K562 (cell line): ENCODE measurements around the gene MS4A1. TPM values are rescaled to one million over a fixed set of nuclear protein-coding genes. Genes with fewer than 3 reads are reported as not detected.

ENCODE experiments used
- ATAC-seq: fragments of 200-7000 bp; cut with Tn5 transposase; 3 replicates; pipeline ENCODE4 v1.9.1; 2020; ENCODE audit warnings: moderate library complexity
- BruUV-seq: library from RNA; stranded (reverse); fragments of 400-500 nt; replicated peaks from 2 replicates; lab custom pipeline; 2021; lab: Mats Ljungman, UMichigan
- CTCF ChIA-PET: fragments of 300-600 bp; formaldehyde crosslinking; extraction: SDS; loops from one replicate; lab custom pipeline; 2021; ENCODE audit warnings: low intra/inter-chr PET ratio; lab: Yijun Ruan, JAX
- POLR2A ChIA-PET: fragments of 300-600, 350-650 bp; sonication (Branson Sonifier 250); formaldehyde crosslinking; extraction: SDS; loops from one replicate; lab custom pipeline; 2021; ENCODE audit warnings: antibody characterized with exemption, inconsistent platforms; lab: Yijun Ruan, JAX
- DNase-seq, 4 experiments: peaks; one replicate each; pipeline versions ENCODE4 v3.0.0 to v3.0.0-alpha.2; 2011 to 2018; ENCODE audit warnings: low spot score in 3 of 4, mixed read lengths in 3 of 4; ENCODE audit errors: extremely low read depth in 1 of 4
- FAIRE-seq: peaks from 2 replicates; lab custom pipeline; 2011; peaks lifted over from hg19 to GRCh38; lab: Jason Lieb, UNC
- H2AFZ ChIP-seq: 2 replicates; pipeline ENCODE4 v1.6.0; 2011; ENCODE audit warnings: low read depth, low read length, control low read depth, inconsistent platforms
- H3K27ac ChIP-seq: fragments of 200-600 bp; 3 replicates; pipeline ENCODE4 v1.8.0; 2011; ENCODE audit warnings: low read depth, mild to moderate bottlenecking, control low read depth, inconsistent platforms, low read length, moderate library complexity, mixed read lengths; ENCODE audit errors: extremely low read depth
- H3K27me3 ChIP-seq, 2 experiments: fragments of 300-600 bp in 1 of 2; 2 replicates in 1 of 2; 3 replicates in 1 of 2; pipeline versions ENCODE4 v1.6.0 to v1.8.0; 2011; ENCODE audit warnings: inconsistent platforms in 2 of 2, low read length in 2 of 2, mild to moderate bottlenecking in 1 of 2, mixed read lengths in 1 of 2, moderate library complexity in 1 of 2; ENCODE audit not compliant: control insufficient read depth in 2 of 2, insufficient read depth in 2 of 2
- H3K36me3 ChIP-seq: fragments of 300-600 bp; 3 replicates; pipeline ENCODE4 v1.8.0; 2011; ENCODE audit warnings: mild to moderate bottlenecking, low read length, inconsistent platforms; ENCODE audit not compliant: control insufficient read depth, insufficient read depth
- H3K4me1 ChIP-seq, 2 experiments: fragments of 200-600 bp in 1 of 2; replicated peaks in 1 of 2; 2 replicates in 1 of 2; 3 replicates in 1 of 2; pipeline versions ENCODE4 v1.5.1 to v1.8.0; 2011; ENCODE audit warnings: inconsistent platforms in 2 of 2, low read length in 2 of 2, mild to moderate bottlenecking in 1 of 2, mixed read lengths in 1 of 2, moderate library complexity in 1 of 2; ENCODE audit not compliant: control insufficient read depth in 2 of 2, insufficient read depth in 2 of 2
- H3K4me2 ChIP-seq: 2 replicates; pipeline ENCODE4 v1.6.1; 2011; ENCODE audit warnings: low read length, control low read depth, inconsistent platforms, mixed read lengths; ENCODE audit not compliant: insufficient read depth
- H3K4me3 ChIP-seq: fragments of 200-600 bp; sonication (generic), shearing (Covaris generic); 2 replicates; pipeline ENCODE4 v1.5.1; 2016; ENCODE audit warnings: control low read depth, inconsistent platforms
- H3K79me2 ChIP-seq: fragments of 200-600 bp; 3 replicates; pipeline ENCODE4 v1.8.0; 2011; ENCODE audit warnings: low read length, inconsistent platforms; ENCODE audit not compliant: control insufficient read depth, insufficient read depth
- H3K9ac ChIP-seq, 2 experiments: 2 replicates each; pipeline versions ENCODE4 v1.6.0 to v1.6.1; 2011; ENCODE audit warnings: low read depth in 2 of 2, low read length in 2 of 2, control low read depth in 1 of 2, inconsistent platforms in 1 of 2, mild to moderate bottlenecking in 1 of 2, mixed read lengths in 1 of 2; ENCODE audit not compliant: insufficient read depth in 1 of 2
- H3K9me1 ChIP-seq: one replicate; pipeline ENCODE4 v1.6.0; 2011; ENCODE audit warnings: inconsistent platforms, mild to moderate bottlenecking, low read length, moderate library complexity; ENCODE audit not compliant: control insufficient read depth, insufficient read depth
- H3K9me3 ChIP-seq: replicated peaks from 2 replicates; pipeline ENCODE4 v1.5.1; 2011; ENCODE audit warnings: low read depth, low read length, inconsistent platforms; ENCODE audit not compliant: control insufficient read depth, insufficient read depth
- H4K20me1 ChIP-seq: replicated peaks from 2 replicates; pipeline ENCODE4 v1.6.1; 2011; ENCODE audit warnings: low read length, inconsistent platforms, mixed read lengths; ENCODE audit not compliant: control insufficient read depth, insufficient read depth
- DIDO1 ChIP-seq: fragments of 450-650 bp; IDR thresholded peaks from 2 replicates; pipeline ENCODE4 v1.6.1; 2016; ENCODE audit warnings: low read depth, missing biosample characterization, missing genetic modification characterization
- FUS ChIP-seq: fragments of 200-400 bp; formaldehyde crosslinking; optimal IDR thresholded peaks from 2 replicates; pipeline ENCODE3; 2017; ENCODE audit warnings: low read depth, low read length
- HMG20B ChIP-seq: fragments of 250-450 bp; sonication (Bioruptor Pico); IDR thresholded peaks from 2 replicates; pipeline ENCODE4 v1.5.0; 2021; ENCODE audit warnings: mild to moderate bottlenecking
- KAT2B ChIP-seq: IDR thresholded peaks from one replicate; pipeline ENCODE4 v1.6.1; 2012; ENCODE audit warnings: low read depth, mild to moderate bottlenecking, control low read depth, inconsistent platforms, low read length, moderate library complexity
- NR2C1 ChIP-seq, 2 experiments: fragments of 450-650 bp; IDR thresholded peaks; 2 replicates each; pipeline ENCODE4 v1.6.1; 2017; ENCODE audit warnings: mild to moderate bottlenecking in 2 of 2, antibody characterized with exemption in 1 of 2, inconsistent platforms in 1 of 2, missing compliant biosample characterization in 1 of 2, missing genetic modification characterization in 1 of 2
- NR4A1 ChIP-seq, 2 experiments: fragments of 250-450 bp in 1 of 2; fragments of 450-650 bp in 1 of 2; sonication (Bioruptor Pico) in 1 of 2; IDR thresholded peaks; 2 replicates each; pipeline versions ENCODE4 v1.4.0 to v1.6.1; 2016 to 2020; ENCODE audit warnings: mild to moderate bottlenecking in 2 of 2, missing compliant biosample characterization in 1 of 2, missing genetic modification characterization in 1 of 2, moderate library complexity in 1 of 2
- PHF21A ChIP-seq: fragments of 450-650 bp; IDR thresholded peaks from 2 replicates; pipeline ENCODE4 v1.6.1; 2017; ENCODE audit warnings: low read depth, borderline replicate concordance
- PURB ChIP-seq: sonication (generic); formaldehyde crosslinking; IDR thresholded peaks from 2 replicates; pipeline ENCODE4 v1.9.0; 2021; ENCODE audit warnings: low read depth, mild to moderate bottlenecking, missing genetic modification reagents
- STAT5B ChIP-seq: fragments of 250-450 bp; sonication (Bioruptor Pico); IDR thresholded peaks from 2 replicates; pipeline ENCODE4 v1.8.0; 2021; ENCODE audit warnings: mild to moderate bottlenecking, inconsistent platforms
- TEAD1 ChIP-seq, 2 experiments: fragments of 450-650 bp in 1 of 2; sonication (generic) in 1 of 2; formaldehyde crosslinking; IDR thresholded peaks; 2 replicates each; pipeline versions ENCODE4 v1.4.0 to v1.8.0; 2020 to 2022; ENCODE audit warnings: mild to moderate bottlenecking in 2 of 2, missing genetic modification reagents in 1 of 2
- TSC22D4 ChIP-seq: fragments of 450-650 bp; IDR thresholded peaks from 2 replicates; pipeline ENCODE4 v1.6.1; 2016; ENCODE audit warnings: missing genetic modification characterization, missing biosample characterization, control low read depth
- ZBTB17 ChIP-seq: fragments of 450-650 bp; formaldehyde crosslinking; IDR thresholded peaks from 2 replicates; pipeline ENCODE4 v1.4.0; 2020; ENCODE audit warnings: mild to moderate bottlenecking
- ZNF75A ChIP-seq: fragments of 450-650 bp; formaldehyde crosslinking; IDR thresholded peaks from 2 replicates; pipeline ENCODE4 v1.4.0; 2020; ENCODE audit warnings: mild to moderate bottlenecking
- WGBS: fragments of 100-300 bp; shearing (Covaris generic); methylation state at CpG from one replicate; pipeline ENCODE4 v1.1.6; 2016; ENCODE audit warnings: low coverage, mixed read lengths; ENCODE audit not compliant: insufficient coverage; ENCODE audit errors: missing lambda C conversion rate; 5-methylcytosine and 5-hydroxymethylcytosine counted together
- in situ Hi-C: fragments of 300-500 bp; cut with MboI; formaldehyde crosslinking; loops from 4 replicates; pipeline ENCODE4 v1.15.0; 2018; ENCODE audit warnings: inconsistent platforms, mixed read lengths
- intact Hi-C: fragments of 100-400 bp; cut with micrococcal nuclease; formaldehyde crosslinking; loops from 2 replicates; pipeline ENCODE4 v1.14.2; 2022
- polyA plus RNA-seq, 8 experiments: library from polyadenylated mRNA; depleted of rRNA in 4 of 8; stranded (reverse) in 5 of 8; unstranded in 3 of 8; fragments of >200 nt; fragmentation: Nextera tagmentation in 2 of 8; fragmentation: Illumina TruSeq in 1 of 8; extraction: Ambion mirVana in 2 of 8; extraction: Trizol in 1 of 8; gene quantifications; 2 replicates each; pipeline versions ENCODE4 v1.2.1 to v1.2.3, GENCODE V29; 2011 to 2014; ENCODE audit warnings: inconsistent platforms in 1 of 8, missing spikeins in 1 of 8
- total RNA-seq, 7 experiments: library from RNA; depleted of rRNA in 6 of 7; stranded (reverse); fragments of >200 nt in 6 of 7; fragmentation: Illumina TruSeq in 2 of 7; extraction: Trizol in 2 of 7; gene quantifications; 2 replicates each; pipeline versions ENCODE4 v1.2.1 to v1.2.3, GENCODE V29; 2011 to 2021; ENCODE audit warnings: low replicate concordance in 1 of 7
- TF ChIP-seq, protein P1 (sequence below): fragments of 450-650 bp; formaldehyde crosslinking; IDR thresholded peaks from 2 replicates; pipeline ENCODE4 v1.4.0; 2020; ENCODE audit warnings: mild to moderate bottlenecking, moderate library complexity

The MS4A1 gene
- total and polyA plus RNA-seq, 9 of the 15 experiments (the other 6 are each of a cell fraction or from before 2014, with no cell fraction given) = 0.01 to 0.24 (median 0.03) TPM; not detected in 5

DNA sequence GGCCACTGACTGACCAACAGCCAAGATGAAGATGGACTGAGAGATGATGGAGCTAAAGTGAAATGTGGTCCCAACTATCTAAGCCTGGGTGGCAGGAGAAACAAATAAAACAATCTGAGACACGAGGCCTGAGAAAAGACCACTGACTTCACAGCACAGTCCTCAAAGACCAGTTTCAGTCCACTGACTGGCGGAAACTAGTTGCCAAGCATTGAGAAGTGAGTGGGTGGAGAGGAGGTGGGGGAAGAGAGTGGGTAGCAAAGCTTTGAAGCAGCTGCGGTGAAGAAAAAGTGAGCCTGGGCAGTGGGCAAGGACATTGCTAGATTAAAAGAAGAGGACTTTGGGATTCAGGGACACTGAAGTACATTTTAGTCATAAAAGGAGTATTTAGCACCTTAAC lies 1.9 kb downstream of the MS4A1 start:
- Histone ChIP-seq H3K9me3 (no peaks in the 10 kb centered on the region), H2AFZ (no peak overlapping the region), H3K4me2 (no peak overlapping the region), H3K27me3 (no peaks in the 10 kb centered on the region), H3K79me2 (no peaks in the 10 kb centered on the region), H3K4me3 (no peak overlapping the region), H4K20me1 (no peaks in the 10 kb centered on the region), H3K9me1 (no peaks in the 10 kb centered on the region), H3K9ac (no peak overlapping the region), H3K36me3 (no peaks in the 10 kb centered on the region), H3K4me1 (no peaks in the 10 kb centered on the region), H3K27ac (no peak overlapping the region)
- no peak for DNase-seq
- in situ Hi-C loops (no loop called here), intact Hi-C loops (no loop called here)
- CTCF ChIA-PET = no interaction called here
- 3% methylated on average over 3 of the region's 3 CpGs for WGBS
- no peak for TF ChIP-seq ZBTB17 (CRISPR knock-in tag)
- TF ChIP-seq STAT5B (CRISPR knock-in tag) = no peak
- TF ChIP-seq NR4A1 (CRISPR knock-in tag; IDR thresholded peaks at IDR 0.05) = no peak
- TF ChIP-seq NR4A1 (tag; IDR thresholded peaks at IDR 0.05) = no peak
- no peak for TF ChIP-seq TEAD1 (CRISPR knock-in tag; IDR thresholded peaks at IDR 0.05)
- TF ChIP-seq NR2C1 (IDR thresholded peaks at IDR 0.05) = no peak
- TF ChIP-seq NR2C1 (tag; IDR thresholded peaks at IDR 0.05) = no peak
- TF ChIP-seq ZNF75A (CRISPR knock-in tag) = no peak
- TF ChIP-seq, protein P1, sequence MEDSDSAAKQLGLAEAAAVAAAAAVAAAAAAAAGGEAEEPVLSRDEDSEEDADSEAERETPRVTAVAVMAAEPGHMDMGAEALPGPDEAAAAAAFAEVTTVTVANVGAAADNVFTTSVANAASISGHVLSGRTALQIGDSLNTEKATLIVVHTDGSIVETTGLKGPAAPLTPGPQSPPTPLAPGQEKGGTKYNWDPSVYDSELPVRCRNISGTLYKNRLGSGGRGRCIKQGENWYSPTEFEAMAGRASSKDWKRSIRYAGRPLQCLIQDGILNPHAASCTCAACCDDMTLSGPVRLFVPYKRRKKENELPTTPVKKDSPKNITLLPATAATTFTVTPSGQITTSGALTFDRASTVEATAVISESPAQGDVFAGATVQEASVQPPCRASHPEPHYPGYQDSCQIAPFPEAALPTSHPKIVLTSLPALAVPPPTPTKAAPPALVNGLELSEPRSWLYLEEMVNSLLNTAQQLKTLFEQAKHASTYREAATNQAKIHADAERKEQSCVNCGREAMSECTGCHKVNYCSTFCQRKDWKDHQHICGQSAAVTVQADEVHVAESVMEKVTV (CRISPR knock-in tag) = no peak
- no peak for TF ChIP-seq KAT2B
- TF ChIP-seq PURB (CRISPR knock-in tag) = no peak
- TF ChIP-seq FUS = no peak
- TF ChIP-seq PHF21A = no peak
- TF ChIP-seq HMG20B (CRISPR knock-in tag) = no peak
- no peak for TF ChIP-seq DIDO1
- TF ChIP-seq TSC22D4 (tag) = no peak
- no TSS peak for BruUV-seq
- POLR2A ChIA-PET = interaction anchor here (0.5 kb wide), 1 partner anchor 46 kb away, joined by 3 read pairs; no protein-coding TSS in a partner anchor
- ATAC-seq = no peak
- FAIRE-seq = no peak
